Stimulated activated CD4-positive, alpha-beta T cell treated with anti-CD3 and anti-CD28 coated beads, Interleukin-4, amount 100 ng/mL, for 4 hours (primary cell): Measurements from ENCODE around the gene SMIM23.

Experiments used
- DNase-seq, 2 experiments: peaks; one replicate each; pipeline ENCODE4 v3.0.0-alpha.2; 2020

The SMIM23 gene

DNA sequence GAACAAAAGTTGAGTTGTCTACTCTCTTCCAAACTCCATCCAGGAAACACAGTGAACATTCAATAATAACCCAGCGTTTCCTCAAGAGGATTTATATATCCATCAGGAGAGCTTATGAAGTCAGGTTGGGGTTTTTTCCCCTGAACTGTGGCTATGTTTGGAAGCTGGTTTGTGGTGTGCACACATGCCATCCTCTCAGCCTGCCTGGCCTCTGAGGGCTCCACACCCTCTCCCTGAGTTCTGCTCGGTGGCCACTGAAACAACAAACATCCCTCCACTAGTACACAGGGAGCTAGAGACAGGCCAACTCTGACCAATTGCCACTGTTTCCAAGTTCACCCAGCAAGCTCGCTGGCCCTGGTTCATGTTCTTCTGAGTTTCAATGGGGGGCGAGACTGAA is 35.7 kb downstream of the SMIM23 start:
- DNase-seq: no peak

DNA sequence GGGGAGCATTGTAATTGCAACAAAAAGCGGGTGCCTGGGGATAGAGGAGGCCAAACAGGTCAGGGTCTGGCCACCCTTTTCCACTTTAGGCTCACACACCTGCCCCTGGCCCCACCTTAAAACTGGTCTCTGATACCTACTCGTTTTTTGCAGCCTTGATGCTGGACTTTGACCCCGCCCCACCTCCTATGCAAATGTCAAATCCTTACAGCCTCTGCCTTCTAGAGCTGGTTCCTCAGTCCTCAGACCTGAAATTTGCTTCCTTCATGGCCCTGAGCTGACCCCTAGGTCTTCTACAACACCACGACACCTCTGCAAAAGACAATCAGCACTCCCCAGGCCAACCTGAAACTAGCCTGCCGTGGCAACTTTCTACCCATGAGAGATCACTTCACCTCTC is 37.7 kb downstream of the SMIM23 start:
- DNase-seq: no peak

DNA sequence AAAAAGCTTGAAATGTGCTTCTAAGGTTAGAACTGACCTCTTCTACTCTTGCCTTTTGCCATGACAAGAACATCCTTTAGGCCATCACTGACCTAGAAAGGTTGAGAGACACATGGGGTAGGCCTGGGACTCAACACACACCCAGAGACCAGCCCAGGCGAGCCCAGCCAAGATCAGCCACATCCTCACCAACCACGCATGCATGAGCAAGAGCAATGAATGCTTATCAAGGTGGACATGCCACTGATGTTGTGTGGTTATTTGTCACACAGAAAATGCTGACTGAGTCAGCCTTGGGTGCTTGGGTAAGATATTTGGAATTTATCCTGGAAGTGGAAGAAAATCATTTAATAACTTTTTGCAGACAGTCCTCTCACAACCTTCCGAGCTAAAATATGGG is 39.4 kb downstream of the SMIM23 start:
- DNase-seq: no peak

DNA sequence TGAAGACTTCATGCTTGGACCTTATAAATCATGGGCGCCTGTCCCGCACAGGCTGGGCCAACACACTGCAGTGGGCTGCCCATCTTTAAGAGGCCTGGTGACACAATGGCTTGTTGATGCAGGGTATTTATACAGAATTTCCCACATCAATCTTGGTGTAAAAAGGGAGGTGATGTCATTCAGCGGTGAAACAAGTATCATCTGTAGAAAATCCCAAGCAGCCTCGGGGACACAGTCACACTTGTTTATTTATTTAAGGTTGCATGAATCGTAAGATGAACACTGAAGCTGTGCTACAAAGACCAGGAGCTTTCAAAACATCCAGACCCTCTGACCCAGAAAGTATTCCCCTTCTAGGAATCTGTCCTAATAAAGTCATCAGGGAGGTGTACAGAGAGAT is 40.5 kb downstream of the SMIM23 start:
- no peak for DNase-seq

DNA sequence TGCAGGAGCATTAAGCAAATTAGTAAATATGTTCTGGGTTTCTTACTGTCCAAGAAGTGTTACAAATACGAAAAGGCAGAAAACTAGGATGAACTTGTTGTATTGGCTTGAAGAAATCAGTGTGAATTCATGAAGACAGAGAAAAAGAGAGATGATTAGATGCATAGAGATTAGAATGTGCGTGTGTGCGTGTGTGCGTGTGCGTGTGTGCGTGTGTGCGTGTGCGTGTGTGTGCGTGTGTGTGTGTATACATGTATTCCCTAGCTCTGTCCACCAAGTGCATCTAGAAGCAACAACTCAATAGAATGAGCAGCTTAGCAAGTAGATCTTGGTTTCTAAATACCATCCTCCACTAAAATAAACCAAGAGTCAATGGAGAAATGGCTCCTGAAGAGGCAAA is 41.5 kb downstream of the SMIM23 start:
- DNase-seq: no peak

DNA sequence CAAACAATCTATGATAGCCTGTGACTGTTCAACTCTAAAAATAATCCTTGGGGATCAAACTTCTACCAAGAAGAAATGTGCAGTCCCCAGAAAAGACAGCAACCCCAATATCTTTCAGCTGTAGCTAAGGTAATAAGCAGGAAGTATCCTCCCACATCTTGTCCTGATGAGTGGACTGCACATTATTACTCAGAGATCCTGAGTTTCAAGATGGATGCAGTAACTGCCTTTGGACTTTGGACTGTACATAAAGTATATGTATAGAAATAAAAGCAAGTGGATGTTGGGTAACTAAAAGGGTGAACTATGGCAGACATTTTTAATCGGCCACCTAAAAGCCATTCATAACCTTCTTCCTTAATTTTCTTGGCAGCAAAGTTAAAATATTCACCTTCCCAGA is 45.1 kb downstream of the SMIM23 start:
- no peak for DNase-seq

DNA sequence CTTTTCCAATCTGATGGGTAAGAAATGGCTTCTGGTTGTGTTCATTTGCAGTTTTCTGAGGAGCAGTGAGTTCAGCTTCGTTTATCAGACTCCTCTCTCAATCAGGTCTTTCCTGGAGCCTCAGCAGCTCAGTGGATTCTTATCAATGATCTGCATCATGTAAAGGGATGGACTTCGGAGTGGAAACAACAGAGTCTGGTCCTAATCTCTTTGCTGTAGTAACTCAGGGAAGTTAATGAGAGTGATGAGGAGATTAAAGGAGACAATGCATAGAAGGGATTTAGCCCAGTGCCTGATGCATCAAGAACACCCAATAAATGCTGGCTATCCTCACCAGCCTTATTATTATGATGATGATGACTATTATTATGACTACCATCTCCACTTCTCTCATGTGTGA is 47.2 kb downstream of the SMIM23 start:
- DNase-seq: no peak

DNA sequence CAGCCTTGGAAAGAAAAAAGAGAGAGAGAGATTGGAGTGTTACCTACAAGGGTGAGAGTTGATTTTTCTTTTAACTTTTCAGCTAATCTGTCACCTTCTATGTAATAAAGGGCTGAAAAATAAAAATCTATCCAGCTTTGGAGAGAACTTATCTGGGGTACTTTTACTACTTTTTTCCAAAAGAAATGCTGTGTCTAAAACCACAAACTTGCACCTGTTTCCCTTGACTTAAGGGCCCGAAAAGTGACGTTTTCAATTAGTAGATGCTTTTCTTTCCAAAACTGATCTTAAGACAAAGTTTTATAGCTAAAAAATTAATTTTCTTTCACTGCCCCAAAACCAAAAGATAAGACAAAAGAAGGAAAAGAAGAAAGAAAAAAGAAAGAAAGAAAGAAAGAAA is 48.8 kb downstream of the SMIM23 start:
- no peak for DNase-seq

DNA sequence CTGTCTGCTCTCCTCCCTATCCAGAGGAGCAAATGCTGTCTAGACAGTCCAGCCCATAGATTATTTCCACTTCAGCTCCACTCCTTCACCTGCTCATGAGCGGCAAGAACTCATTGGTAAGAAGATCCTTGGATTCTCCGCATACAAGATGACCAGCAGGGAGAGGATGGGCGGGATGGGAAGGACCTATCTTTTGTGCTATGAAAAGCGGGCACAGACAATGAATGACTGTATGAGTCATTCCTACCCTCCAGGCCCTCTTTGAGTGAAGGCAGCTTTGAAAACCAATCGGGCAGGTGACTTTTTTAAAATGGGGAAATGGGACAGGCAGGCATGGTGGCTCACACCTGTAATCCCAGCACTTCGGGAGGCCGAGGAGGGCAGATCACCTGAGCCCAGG is 49.4 kb downstream of the SMIM23 start:
- DNase-seq: no peak

DNA sequence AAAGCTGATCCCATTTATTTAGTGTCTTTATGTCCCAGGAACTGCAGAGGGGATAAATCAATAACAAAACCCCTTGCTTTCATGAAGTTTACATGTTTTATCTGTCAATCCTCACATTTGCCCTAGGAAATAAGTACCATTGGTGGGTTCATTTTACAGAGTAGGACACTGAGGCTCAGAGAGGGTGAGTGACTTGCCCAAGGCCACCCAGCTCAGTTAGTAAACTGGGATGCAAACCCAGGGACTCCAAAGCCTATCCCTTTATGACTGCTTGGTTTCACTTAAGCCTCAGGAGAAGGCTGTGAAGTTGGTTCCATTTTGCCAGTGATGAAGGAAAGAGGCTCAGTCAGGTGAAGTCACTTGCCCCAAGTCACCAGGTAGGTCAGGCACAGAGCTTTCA is 51.9 kb downstream of the SMIM23 start:
- DNase-seq: no peak

DNA sequence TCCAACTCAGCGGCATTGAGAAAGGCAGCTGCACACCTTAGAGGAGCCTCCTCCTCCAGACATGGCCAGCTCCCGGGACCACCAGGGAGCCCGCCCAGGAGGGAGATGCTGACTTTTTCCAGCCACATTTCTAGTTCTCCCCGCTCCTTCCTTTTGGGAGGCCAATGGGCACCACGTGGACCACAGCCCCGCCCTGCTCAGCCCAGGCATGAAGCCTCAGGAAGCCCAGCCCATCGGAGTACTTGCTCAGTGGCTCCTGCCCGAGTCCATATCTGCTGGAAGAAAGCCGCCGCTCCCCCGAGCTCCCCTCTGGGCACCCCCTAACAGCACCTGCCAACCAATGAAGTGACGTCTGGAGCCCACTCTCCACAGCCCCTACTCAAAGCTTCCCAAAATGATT is 52.4 kb downstream of the SMIM23 start:
- DNase-seq: no peak

DNA sequence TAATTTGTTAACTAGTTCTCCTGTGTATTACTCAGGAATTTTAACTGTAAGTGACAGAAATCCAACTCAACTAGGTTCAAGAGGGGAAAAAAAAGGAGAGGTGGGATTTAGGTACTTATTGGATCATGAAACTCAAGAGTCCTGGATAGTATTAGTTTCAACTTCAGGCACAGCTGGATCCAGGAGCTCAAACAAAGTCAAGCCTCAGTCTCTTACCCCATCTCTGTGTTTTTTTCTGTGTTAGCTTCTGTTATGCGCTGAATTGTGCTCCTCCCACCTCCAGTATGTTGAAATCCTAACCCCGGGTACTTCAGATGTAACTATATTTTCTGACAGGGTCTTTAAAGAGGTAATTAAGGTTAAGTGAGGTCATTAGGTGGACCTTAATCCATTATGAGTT is 53.5 kb downstream of the SMIM23 start:
- DNase-seq: no peak

DNA sequence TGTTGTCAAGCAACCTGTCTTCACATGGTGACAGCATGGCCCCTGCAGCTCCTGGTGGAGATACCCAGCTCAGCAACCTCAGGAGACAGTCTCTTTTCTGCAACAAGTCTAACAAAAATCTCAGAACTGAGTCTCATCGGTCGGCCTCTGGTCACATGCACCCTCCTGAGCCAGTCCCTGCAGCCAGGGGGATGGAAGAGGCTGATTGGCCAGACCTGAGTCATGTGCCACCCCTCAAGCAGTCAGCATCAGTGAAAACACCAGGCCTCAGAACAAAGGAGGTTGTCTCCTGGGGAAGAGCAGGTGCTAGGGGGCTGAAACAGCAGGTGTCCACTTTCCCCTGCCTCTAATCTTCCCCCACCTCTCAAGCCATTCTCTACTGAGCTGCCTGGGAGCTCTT is 54.4 kb downstream of the SMIM23 start:
- no peak for DNase-seq
